PC-9 (cell line): ENCODE data around the gene BACH2. TPM values are rescaled to one million over a fixed set of nuclear protein-coding genes. Genes with fewer than 3 reads are reported as not detected.

Experiments used
- BruUV-seq: library from RNA; stranded (reverse); fragments of 400-500 nt; replicated peaks from 2 replicates; lab custom pipeline; 2021; lab: Mats Ljungman, UMichigan
- CTCF ChIA-PET: fragments of 300-600 bp; sonication (Branson Sonifier 250); formaldehyde crosslinking; loops from one replicate; lab custom pipeline; 2022; ENCODE audit warnings: antibody characterized with exemption; lab: Charles Lee
- POLR2A ChIA-PET: fragments of 300-600 bp; sonication (Branson Sonifier 250); formaldehyde crosslinking; loops from one replicate; lab custom pipeline; 2022; ENCODE audit warnings: antibody characterized with exemption; ENCODE audit not compliant: unreplicated experiment; lab: Charles Lee
- DNase-seq, 2 experiments: peaks; one replicate each; pipeline versions ENCODE4 v3.0.0 to v3.0.0-alpha.2; 2015 to 2022; ENCODE audit warnings: mixed read lengths in 1 of 2
- H2AFZ ChIP-seq: fragments of 200-600 bp; sonication (generic); 2 replicates; pipeline ENCODE4 v1.8.1; 2017; ENCODE audit warnings: antibody characterized with exemption
- H3F3A ChIP-seq: fragments of 200-600 bp; sonication (generic); 2 replicates; pipeline ENCODE4 v1.8.1; 2017; ENCODE audit warnings: antibody characterized with exemption, mild to moderate bottlenecking, low read depth; ENCODE audit not compliant: insufficient read depth
- H3K27ac ChIP-seq: fragments of 200-600 bp; sonication (generic); 2 replicates; pipeline ENCODE4 v1.6.1; 2016; ENCODE audit warnings: mixed run types
- H3K27me3 ChIP-seq: fragments of 200-600 bp; sonication (generic); 2 replicates; pipeline ENCODE4 v1.6.1; 2016; ENCODE audit warnings: low read depth, mixed run types; ENCODE audit not compliant: insufficient read depth
- H3K36me3 ChIP-seq: fragments of 200-600 bp; sonication (generic); 2 replicates; pipeline ENCODE4 v1.6.1; 2016; ENCODE audit warnings: low read depth, mixed run types
- H3K4me1 ChIP-seq: fragments of 200-600 bp; sonication (generic); replicated peaks from 2 replicates; pipeline ENCODE4 v1.6.1; 2016; ENCODE audit warnings: mixed run types; ENCODE audit not compliant: insufficient read depth
- H3K4me2 ChIP-seq: fragments of 200-600 bp; sonication (generic); 2 replicates; pipeline ENCODE4 v1.6.1; 2017; ENCODE audit warnings: mixed run types
- H3K4me3 ChIP-seq: fragments of 200-600 bp; sonication (generic); 2 replicates; pipeline ENCODE4 v1.6.1; 2016; ENCODE audit warnings: mixed run types
- H3K79me2 ChIP-seq: fragments of 200-600 bp; sonication (generic); 2 replicates; pipeline ENCODE4 v1.6.1; 2017; ENCODE audit warnings: low read depth, mixed run types
- H3K9me2 ChIP-seq: fragments of 200-600 bp; sonication (generic); 2 replicates; pipeline ENCODE4 v1.8.1; 2017; ENCODE audit warnings: mild to moderate bottlenecking; ENCODE audit not compliant: insufficient read depth
- H3K9me3 ChIP-seq: fragments of 200-600 bp; sonication (generic); 2 replicates; pipeline ENCODE4 v1.8.1; 2016; ENCODE audit warnings: low read depth; ENCODE audit not compliant: insufficient read depth
- H4K20me1 ChIP-seq: fragments of 200-600 bp; sonication (generic); 2 replicates; pipeline ENCODE4 v1.8.1; 2017; ENCODE audit not compliant: insufficient read depth
- EZH2 ChIP-seq: fragments of 200-600 bp; sonication (generic); IDR thresholded peaks from 2 replicates; pipeline ENCODE4 v1.8.0; 2017; ENCODE audit warnings: antibody characterized with exemption, low read depth
- intact Hi-C: fragments of 100-400 bp; cut with micrococcal nuclease; formaldehyde crosslinking; loops from one replicate; pipeline ENCODE4 v1.10.0; 2022; ENCODE audit not compliant: unreplicated experiment
- total RNA-seq: library from RNA; stranded (reverse); gene quantifications from 2 replicates; pipeline ENCODE4 v1.2.3, GENCODE V29; 2021
- TF ChIP-seq, protein P1 (sequence below): fragments of 200-600 bp; sonication (generic); conservative IDR thresholded peaks from 2 replicates; pipeline ENCODE4 v1.6.1; 2017; ENCODE audit warnings: mixed run types, antibody characterized with exemption, mild to moderate bottlenecking, moderate library complexity

Gene BACH2
- total RNA-seq, 1 experiment from 2014 or later = 2.3 TPM

- TF ChIP-seq, protein P1, sequence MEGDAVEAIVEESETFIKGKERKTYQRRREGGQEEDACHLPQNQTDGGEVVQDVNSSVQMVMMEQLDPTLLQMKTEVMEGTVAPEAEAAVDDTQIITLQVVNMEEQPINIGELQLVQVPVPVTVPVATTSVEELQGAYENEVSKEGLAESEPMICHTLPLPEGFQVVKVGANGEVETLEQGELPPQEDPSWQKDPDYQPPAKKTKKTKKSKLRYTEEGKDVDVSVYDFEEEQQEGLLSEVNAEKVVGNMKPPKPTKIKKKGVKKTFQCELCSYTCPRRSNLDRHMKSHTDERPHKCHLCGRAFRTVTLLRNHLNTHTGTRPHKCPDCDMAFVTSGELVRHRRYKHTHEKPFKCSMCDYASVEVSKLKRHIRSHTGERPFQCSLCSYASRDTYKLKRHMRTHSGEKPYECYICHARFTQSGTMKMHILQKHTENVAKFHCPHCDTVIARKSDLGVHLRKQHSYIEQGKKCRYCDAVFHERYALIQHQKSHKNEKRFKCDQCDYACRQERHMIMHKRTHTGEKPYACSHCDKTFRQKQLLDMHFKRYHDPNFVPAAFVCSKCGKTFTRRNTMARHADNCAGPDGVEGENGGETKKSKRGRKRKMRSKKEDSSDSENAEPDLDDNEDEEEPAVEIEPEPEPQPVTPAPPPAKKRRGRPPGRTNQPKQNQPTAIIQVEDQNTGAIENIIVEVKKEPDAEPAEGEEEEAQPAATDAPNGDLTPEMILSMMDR = no peak
- TF ChIP-seq EZH2 = no peak
- H3K9me2 ChIP-seq = no peaks in the 10 kb centered on the region
- no peaks in the 10 kb centered on the region for H3K36me3 ChIP-seq
- no peak overlapping the region for H3K4me2 ChIP-seq
- intact Hi-C loops = no loop called here
- no peaks in the 10 kb centered on the region for H3K9me3 ChIP-seq
- DNase-seq = no peak
- no peak overlapping the region for H3K4me3 ChIP-seq
- H3K79me2 ChIP-seq = no peaks in the 10 kb centered on the region
- no peak overlapping the region for H3K27ac ChIP-seq
- ChIA-PET POLR2A (no interaction called here), CTCF (no interaction called here)
- BruUV-seq = no TSS peak
- H3K27me3 ChIP-seq = no peaks in the 10 kb centered on the region
- no peaks in the 10 kb centered on the region for H4K20me1 ChIP-seq
- H3F3A ChIP-seq = no peaks in the 10 kb centered on the region
- no peaks in the 10 kb centered on the region for H3K4me1 ChIP-seq
- H2AFZ ChIP-seq = no peak overlapping the region
Observed at GRCh38 chr6:89932245-89932802, 364.3 kb downstream of the BACH2 start.

- ChIA-PET CTCF (no interaction called here), POLR2A (no interaction called here)
- Histone ChIP-seq H3K9me2 (no peaks in the 10 kb centered on the region), H3K4me2 (no peak overlapping the region), H3F3A (no peaks in the 10 kb centered on the region), H3K4me3 (no peak overlapping the region), H3K79me2 (no peaks in the 10 kb centered on the region), H3K9me3 (no peaks in the 10 kb centered on the region), H3K27me3 (no peaks in the 10 kb centered on the region), H3K4me1 (no peaks in the 10 kb centered on the region), H3K27ac (no peak overlapping the region), H2AFZ (no peak overlapping the region), H4K20me1 (no peaks in the 10 kb centered on the region), H3K36me3 (no peaks in the 10 kb centered on the region)
- no TSS peak for BruUV-seq
- no peak for DNase-seq
- intact Hi-C loops = no loop called here
- TF ChIP-seq, protein P1 = no peak
Observed at GRCh38 chr6:89930789-89931188, 365.9 kb downstream of the BACH2 start.

DNA sequence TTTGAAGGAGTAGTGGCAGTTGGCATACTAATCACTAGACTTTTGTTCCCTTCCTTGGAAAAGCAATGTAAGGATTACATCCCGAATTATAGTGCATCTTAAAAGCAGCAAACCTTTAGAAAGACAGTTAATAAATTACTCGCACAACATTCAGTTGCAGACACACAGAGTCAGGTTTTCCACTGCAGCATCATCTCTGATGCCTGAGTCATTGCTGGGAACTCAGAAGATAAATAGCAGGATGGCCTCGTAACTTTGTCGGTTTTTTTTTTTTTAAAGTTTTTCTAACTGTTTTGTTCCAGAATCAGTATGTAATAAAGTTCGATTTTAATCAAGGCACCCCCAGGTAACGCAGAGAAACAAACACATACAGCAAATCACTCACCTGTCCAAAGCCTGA, 368.0 kb downstream of the BACH2 start:
- Histone ChIP-seq H2AFZ (no peak overlapping the region), H3K4me3 (no peak overlapping the region), H3K27me3 (no peaks in the 10 kb centered on the region), H3K36me3 (no peaks in the 10 kb centered on the region), H3K9me2 (no peaks in the 10 kb centered on the region), H3K79me2 (no peaks in the 10 kb centered on the region), H3K27ac (no peak overlapping the region), H3F3A (no peaks in the 10 kb centered on the region), H4K20me1 (no peaks in the 10 kb centered on the region), H3K4me2 (no peak overlapping the region), H3K4me1 (no peaks in the 10 kb centered on the region), H3K9me3 (no peaks in the 10 kb centered on the region)
- no peak for DNase-seq
- ChIA-PET POLR2A (no interaction called here), CTCF (no interaction called here)
- intact Hi-C loops = no loop called here
- BruUV-seq = no TSS peak
- TF ChIP-seq EZH2 = no peak
- TF ChIP-seq, protein P1 = no peak
